GM19328 (cell line): ENCODE data around the gene SPAG17.

Experiments
- ATAC-seq: cut with Tn5 transposase; IDR thresholded peaks from one replicate; pipeline ENCODE4 v1.9.1; 2021; ENCODE audit warnings: mild to moderate bottlenecking, moderate library complexity; ENCODE audit not compliant: unreplicated experiment

The SPAG17 gene

GRCh38 chr1:117911051-117911450 is 274.0 kb downstream of the SPAG17 start:
- ATAC-seq, result no peak

GRCh38 chr1:117905019-117905418 is 280.0 kb downstream of the SPAG17 start:
- no peak for ATAC-seq

GRCh38 chr1:117904485-117904884 is 280.5 kb downstream of the SPAG17 start:
- no peak for ATAC-seq
